ENCODE data around the gene SLC30A4. TPM values are rescaled to one million over a fixed set of nuclear protein-coding genes. Genes with fewer than 3 reads are reported as not detected.

SLC30A4 gene
- total and polyA plus RNA-seq, 2 of the 8 experiments (the other 6 are each of a cell fraction or from before 2014, with no cell fraction given): under 0.01 to 0.07 TPM

DNA sequence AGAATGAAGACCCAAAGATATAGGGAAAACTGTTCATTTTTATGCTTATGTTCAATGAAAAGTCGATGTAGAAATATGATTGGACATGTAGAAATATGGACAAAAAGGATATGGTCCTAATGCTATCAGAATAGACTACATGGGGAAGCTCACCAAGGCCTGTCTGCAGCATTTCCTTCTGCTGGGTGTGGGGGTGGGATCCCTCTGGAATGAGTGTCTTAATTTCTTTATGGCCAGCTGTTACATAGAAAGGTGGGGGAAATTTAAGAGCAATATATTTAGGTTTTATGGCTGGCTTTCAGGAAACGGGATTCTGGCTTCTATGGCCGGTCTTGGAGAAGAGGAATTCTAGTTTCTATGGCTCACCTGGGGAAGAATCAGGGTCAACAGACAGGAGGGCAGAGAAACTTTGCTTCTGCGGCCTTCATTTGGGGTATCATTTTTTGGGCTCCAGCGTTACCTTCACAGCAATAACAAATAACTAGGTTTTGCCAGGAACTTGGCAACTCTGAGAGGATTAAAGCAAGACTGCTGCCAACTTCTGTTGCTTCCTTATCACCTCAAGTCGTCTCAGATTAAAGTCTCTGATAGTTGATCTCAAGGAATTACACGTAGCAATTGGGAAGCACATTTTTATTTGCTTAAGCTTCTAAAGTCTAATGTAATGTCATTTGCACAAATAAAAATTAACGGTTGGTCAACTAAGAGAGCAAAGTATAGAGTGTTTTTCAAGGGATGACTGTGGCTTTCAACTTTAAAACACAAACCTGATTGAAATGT, 87.2 kb downstream of the SLC30A4 start (continued):
- TF ChIP-seq KDM5A (IDR thresholded peaks at IDR 0.05; ENCODE audit: low read length) (no peak), SIN3A (conservative IDR thresholded peaks at IDR 0.05 in 1 of 2, IDR thresholded peaks at IDR 0.05 in 1 of 2; ENCODE audit: low read depth in 1 of 2, low read length in 2 of 2) (no peak), FOSL1 (IDR thresholded peaks at IDR 0.05; ENCODE audit: insufficient read depth, low read depth, low read length) (no peak), SP4 (IDR thresholded peaks at IDR 0.05; ENCODE audit: low read length) (no peak), MAX (IDR thresholded peaks at IDR 0.05) (no peak)

Data from H1 (cell line).